22Rv1 (cell line): ENCODE results near the gene PPM1L.

Experiments used
- ZFX ChIP-seq: fragments of 450-650 bp; IDR thresholded peaks from 2 replicates; pipeline ENCODE4 v1.6.1; 2017; ENCODE audit warnings: antibody characterized with exemption, borderline replicate concordance
- TF ChIP-seq, protein P1 (sequence below): fragments of 450-650 bp; IDR thresholded peaks from 2 replicates; pipeline ENCODE4 v1.5.1; 2017; ENCODE audit warnings: mild to moderate bottlenecking

DNA sequence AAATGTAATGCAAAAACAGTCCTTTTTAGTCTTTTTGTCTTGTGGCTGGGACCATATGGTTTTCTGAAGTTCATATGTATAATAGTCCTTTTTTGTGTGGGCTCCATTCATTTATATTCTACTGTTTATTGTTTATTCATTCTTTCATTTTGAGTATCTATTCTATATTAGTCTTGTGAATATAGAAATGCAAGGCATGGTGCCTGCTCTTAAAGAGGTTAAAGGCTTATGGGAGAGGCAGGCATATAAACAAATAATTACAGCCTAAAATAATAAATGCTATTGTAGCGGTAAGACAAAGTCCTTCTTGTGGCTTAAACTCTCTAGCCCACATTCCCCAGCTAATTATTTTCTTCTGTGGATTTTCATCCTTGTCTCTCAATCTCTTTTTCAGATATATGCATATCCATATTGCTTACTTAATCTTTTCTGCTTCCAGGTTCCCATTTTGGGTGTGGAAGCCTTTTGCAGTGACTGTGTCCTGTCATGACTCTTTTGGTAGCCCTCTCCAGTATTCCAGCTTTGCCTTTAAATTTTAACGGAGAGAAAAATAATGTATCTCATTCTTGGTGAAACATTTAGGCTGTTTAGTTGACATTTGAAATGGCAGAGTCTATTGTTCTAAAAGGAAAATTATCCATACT lies 101.6 kb downstream of the PPM1L start:
- TF ChIP-seq, protein P1, sequence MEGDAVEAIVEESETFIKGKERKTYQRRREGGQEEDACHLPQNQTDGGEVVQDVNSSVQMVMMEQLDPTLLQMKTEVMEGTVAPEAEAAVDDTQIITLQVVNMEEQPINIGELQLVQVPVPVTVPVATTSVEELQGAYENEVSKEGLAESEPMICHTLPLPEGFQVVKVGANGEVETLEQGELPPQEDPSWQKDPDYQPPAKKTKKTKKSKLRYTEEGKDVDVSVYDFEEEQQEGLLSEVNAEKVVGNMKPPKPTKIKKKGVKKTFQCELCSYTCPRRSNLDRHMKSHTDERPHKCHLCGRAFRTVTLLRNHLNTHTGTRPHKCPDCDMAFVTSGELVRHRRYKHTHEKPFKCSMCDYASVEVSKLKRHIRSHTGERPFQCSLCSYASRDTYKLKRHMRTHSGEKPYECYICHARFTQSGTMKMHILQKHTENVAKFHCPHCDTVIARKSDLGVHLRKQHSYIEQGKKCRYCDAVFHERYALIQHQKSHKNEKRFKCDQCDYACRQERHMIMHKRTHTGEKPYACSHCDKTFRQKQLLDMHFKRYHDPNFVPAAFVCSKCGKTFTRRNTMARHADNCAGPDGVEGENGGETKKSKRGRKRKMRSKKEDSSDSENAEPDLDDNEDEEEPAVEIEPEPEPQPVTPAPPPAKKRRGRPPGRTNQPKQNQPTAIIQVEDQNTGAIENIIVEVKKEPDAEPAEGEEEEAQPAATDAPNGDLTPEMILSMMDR, result no peak
- no peak for TF ChIP-seq ZFX
